GM18951 (cell line): Measurements from ENCODE around the gene MOB3B.

Experiments
- POLR2A ChIP-seq: IDR thresholded peaks from 4 replicates; pipeline ENCODE4 v1.6.1; 2011; ENCODE audit warnings: mild to moderate bottlenecking; ENCODE audit not compliant: insufficient read length, insufficient read depth; ENCODE audit errors: extremely low read depth
- in situ Hi-C: fragments of 300-500 bp; cut with MboI; formaldehyde crosslinking; loops from one replicate; pipeline ENCODE4 v1.12.0; 2022; ENCODE audit warnings: low sequenced_read_pairs, mixed read lengths, inconsistent platforms; ENCODE audit not compliant: unreplicated experiment

The MOB3B gene

DNA sequence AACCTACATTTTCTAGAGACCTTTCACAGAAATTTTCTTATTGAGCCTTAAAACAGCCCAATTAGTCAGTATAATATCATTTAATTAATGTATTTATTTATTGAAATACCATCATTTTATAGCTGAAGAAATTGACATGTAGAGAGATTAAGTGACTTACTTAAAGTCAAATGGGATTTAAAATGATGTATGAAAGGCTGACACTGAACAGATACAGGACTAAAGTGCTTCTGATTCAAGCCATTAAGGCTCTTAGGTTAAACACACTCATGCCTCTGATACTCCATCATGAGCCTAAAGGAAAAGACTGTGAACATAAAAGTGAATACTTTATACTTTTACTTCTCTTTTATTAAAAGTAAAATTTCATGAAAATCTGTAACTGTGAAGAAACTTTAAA lies 30.8 kb upstream of the MOB3B start:
- in situ Hi-C loops: no loop called here
- no peak for TF ChIP-seq POLR2A

DNA sequence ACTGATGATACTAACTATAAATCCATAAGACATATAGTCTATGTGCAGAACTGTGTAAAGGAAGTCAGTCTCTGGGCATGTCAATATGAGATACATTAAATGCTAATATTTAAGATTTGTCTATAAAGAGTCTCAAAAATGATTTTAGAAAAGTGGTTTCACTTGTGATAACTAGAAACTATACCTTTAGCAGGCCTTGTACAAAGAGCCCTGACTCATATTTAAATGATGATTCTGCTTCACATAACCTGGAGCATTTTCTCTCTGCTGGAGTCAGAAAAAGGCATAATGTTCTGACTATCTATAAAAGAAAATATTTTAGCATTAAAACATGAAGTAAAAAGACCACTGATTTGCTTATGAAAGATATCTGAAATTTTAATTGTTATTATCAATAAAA lies 28.7 kb upstream of the MOB3B start:
- in situ Hi-C loops: no loop called here
- no peak for TF ChIP-seq POLR2A

DNA sequence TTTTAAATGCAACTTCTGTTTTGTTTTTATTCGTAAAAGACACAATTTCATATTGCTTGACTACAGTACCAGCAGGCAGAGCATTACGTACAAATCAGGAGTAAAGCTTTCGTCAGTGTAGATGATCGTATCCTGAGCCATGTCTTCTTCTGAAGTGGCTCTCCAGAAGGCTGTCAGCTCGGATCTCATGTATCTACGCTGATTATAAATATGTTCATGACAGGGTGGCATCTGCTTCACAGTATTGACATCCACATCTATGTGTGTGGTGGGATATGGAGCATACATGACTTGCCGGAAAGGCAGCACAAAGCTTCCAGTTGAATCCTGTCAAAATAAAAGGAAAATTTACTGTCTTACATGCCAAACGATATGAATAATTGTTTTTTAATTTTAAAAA lies 26.9 kb upstream of the MOB3B start:
- no peak for TF ChIP-seq POLR2A
- in situ Hi-C loops: no loop called here

DNA sequence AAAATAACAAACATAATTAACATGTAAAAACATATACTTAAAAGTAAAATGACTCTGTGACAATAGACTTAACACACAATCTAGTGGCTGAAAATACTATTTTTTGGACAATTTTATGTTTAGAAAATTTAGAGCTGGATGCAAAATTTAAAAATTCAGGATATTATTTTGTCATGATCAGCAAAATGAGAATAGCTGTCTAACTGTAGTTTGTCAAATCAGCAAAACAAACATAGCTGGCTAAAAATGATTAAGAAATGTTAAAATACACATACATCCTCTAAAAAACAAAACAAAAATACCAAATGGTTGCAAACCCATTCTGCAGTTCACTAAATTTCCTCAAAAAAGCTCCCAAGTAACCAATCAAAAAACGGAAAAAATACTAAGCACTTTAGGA lies 25.1 kb upstream of the MOB3B start:
- in situ Hi-C loops: no loop called here
- no peak for TF ChIP-seq POLR2A

DNA sequence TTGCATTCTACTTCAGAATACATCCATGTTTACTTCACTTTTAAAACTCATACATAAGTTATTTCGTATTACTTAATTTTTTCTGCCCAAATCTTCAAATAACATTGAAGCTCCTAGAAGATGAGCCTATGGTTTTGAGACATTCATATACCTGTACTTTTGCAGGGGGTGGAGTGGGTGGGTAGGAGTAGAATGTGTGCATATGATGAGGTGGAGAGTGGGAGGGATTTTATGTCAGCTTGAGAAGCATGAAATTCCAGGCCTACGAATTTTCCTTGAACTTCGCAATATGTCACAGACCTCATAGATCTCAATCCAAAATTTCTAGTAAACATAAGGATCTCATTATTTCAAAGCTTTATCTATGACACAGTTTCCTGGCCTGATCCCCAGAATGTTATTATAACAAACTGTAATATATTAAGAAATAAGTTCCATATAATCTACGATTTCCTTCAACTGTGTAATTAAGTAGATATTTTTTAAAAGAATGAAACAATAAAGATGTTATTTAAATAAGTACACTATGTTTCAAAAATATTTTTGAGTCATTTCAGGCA lies 19.7 kb upstream of the MOB3B start:
- no peak for TF ChIP-seq POLR2A
- in situ Hi-C loops: loop anchor here (25.0 kb wide), 1 partner anchor 512 kb away; no protein-coding TSS in a partner anchor

DNA sequence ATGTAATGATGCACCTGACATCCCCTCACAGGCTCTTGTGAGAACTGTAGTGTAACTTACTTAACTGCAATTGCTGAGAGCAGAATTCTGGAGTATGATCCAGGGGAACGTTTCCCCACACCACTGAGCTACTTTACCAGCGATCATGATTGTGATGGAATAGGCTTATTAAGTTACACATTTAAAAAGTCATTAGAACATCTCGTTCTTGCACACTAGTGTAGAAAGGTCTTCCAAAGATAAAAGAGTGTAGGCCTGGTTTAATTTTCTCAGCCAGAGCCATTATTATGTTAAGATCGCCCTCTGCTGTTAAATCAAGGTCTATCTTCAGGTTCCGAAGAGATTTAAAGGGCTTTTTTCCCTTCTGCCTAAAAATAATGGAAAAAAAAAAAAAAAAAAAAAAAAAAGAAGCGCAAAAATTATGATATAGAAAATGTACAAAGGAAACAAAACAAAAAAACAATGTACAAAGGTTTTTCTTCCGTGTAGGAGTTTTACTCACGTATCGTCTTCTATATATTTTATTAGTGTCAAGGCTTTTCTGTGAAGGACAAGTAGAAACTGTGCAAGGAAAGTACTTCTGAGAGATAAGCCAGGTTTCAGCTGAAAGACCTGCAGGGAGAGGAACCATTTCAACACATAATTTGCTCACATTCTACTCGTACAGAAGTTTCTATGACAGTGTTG lies 18.6 kb upstream of the MOB3B start:
- in situ Hi-C loops: loop anchor here (25.0 kb wide), 1 partner anchor 511 kb away; no protein-coding TSS in a partner anchor
- TF ChIP-seq POLR2A: no peak

DNA sequence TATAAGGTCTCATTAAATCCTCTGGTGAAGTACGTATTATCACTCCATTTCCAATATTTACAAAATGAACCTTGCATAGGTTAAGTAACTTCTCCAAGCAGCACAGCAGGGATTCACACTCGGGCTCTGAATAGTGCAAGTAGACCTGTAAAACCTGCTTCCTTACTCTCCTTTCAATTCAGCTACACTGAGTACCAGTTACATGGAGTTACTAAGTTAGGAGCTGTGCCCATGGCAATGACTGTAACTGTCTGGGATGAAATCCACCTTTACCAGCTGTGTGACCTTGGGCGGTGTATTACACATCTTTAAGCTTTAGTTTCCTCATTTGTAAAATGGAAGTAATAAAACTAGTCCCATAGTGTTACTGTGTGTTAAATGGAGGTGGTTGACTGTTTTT lies 15.9 kb upstream of the MOB3B start:
- TF ChIP-seq POLR2A: no peak
- in situ Hi-C loops: loop anchor here (25.0 kb wide), 1 partner anchor 508 kb away; no protein-coding TSS in a partner anchor

DNA sequence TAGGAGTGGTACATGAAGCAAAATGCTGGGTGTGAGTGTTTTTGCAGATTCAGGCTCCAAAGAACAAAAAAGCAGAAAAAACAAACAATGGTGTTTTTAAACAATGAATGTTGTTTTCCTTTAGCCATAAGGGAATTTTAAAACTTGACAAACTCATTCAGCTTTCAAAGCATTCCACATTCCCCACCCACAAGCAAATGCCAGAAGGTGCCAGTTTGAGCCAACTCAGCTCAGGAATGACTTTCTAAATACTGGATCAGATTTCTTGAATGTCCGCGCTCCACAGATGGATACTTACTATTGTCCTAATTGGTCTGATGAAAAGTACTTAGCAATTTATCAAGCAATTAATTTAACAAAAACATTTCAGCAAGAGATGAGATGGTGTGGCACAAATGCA lies 12.9 kb upstream of the MOB3B start:
- in situ Hi-C loops: loop anchor here (5.0 to 25.0 kb wide), 2 partner anchors 205 to 505 kb away; no protein-coding TSS in a partner anchor
- no peak for TF ChIP-seq POLR2A

DNA sequence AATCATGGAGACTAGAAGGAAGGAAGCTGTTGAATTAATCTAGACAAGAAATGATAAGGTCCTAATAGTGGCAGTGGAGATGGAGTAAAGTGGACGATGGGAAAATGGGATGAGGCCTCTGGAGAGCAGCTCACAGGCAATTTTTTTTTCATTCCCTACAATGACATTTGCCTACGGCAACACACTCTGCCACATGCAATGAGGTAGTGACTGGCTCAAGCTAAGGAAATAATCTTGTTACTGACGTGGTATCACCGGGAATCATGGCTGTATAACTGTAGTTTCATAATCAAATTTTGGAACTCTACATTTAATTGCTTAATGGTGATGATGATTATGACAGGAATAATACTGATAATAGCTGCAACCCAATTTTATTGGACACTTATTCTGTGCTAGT lies 12.1 kb upstream of the MOB3B start:
- TF ChIP-seq POLR2A: no peak
- in situ Hi-C loops: loop anchor here (5.0 to 25.0 kb wide), 2 partner anchors 204 to 504 kb away; no protein-coding TSS in a partner anchor

DNA sequence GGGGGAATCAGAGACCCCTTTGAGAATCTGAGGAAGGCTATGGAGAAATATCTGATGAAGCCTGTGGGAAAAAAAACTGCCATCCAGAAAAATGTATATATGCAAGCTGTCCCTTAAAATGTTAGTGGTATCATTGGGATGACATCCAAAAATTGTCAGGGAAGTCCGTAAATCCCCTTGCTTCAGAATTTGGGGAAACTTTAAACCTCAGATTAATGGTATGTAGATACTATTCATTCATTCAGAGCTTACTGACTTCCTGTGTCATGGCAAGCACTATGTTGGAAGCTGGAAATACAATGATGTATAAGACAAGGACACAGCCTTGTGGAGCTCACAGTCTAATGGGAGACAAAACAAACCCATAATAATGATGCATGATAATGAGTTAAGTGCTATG lies 10.9 kb upstream of the MOB3B start:
- in situ Hi-C loops: loop anchor here (5.0 to 25.0 kb wide), 2 partner anchors 203 to 503 kb away; no protein-coding TSS in a partner anchor

DNA sequence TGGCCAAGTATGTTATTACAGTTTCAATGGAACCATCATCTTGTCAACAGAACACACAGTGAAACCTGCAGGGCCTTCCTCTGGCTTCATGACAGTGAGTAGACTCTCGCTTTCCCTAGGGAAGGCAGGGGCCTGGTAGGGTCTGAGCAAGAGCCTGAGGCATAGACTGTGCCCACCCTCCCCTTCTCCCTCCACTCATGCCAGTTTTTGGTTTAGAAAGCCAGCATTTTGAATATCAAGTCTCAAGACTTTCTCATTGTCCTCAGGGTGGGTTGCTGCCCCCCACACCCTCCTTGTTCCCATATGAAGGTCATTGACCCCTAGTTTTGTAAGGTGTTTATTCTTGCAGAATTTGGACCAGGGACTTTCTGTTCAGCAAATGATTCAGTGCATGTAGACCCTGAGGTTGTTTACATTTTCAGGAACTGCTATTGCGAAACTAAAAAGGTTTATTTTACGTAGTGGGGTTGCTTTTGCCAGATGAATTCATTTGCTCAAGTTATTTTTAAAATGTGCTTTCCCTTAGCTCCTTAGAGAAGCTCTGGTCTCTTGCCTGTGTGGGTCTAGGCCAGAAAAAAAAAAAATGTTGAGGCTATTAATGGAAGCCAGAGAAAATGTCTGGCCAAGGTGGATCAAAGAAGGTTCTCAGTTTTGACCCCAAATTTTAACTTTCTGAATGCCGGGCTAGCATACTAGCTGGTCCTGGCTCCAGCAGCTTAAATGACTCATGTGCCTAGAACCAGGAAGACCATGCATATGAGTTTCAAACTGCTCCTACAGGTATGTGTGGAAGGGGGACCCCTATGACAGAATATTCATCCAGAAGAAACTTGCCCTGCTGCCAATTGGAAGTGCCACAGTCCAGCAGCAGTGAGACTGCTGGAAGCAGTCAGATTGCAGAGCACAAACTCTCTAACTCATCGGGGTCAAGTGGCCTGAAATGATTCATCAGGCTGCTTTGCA lies 10.1 kb upstream of the MOB3B start:
- in situ Hi-C loops: loop anchor here (5.0 to 25.0 kb wide), 2 partner anchors 202 to 502 kb away; no protein-coding TSS in a partner anchor
- no peak for TF ChIP-seq POLR2A

More for the DNA sequence above, 10.9 kb upstream of the MOB3B start:
- TF ChIP-seq POLR2A: no peak

DNA sequence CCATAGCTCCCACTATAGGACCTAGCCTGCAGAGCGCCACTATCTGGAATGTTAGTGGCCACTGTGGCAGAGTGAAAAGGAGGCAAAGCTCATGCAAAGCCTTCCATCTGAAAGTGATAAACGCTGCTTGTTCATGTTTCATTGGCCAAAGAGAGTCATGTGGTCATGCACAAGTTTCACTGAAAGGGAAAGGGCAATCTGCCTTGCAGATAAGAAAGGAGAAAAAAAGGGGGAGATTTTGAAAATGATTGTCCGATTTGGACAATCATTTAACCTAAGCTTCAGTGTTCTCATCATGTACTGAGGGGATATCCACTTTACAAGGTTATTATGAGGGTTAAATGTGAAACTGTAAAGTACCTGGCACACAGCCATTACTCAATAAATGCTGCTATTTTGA lies 9.0 kb upstream of the MOB3B start:
- in situ Hi-C loops: loop anchor here (25.0 kb wide), 1 partner anchor 501 kb away; no protein-coding TSS in a partner anchor
- no peak for TF ChIP-seq POLR2A

DNA sequence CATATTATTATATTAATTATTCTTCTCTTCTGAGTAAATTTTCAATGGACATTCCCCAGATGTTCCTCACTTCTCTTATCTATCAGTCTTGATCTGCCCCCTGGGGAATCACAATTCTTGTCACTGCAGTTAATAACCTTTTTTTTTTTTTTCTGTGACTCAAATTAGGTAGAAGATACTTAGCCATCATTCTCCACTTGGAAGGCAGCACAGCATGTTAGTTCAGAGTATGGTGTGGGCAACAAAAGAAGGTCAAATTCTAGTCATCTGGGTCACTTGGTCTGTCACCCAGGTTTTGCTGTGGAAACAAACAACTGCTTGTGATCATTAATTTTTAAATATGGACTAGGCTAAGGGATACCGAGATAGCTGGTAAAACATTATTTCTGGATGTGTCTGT lies 8.1 kb upstream of the MOB3B start:
- in situ Hi-C loops: loop anchor here (25.0 kb wide), 1 partner anchor 500 kb away; no protein-coding TSS in a partner anchor
- TF ChIP-seq POLR2A: no peak
